Endothelial cell of umbilical vein (primary cell): ENCODE results near the gene FOXP4. TPM values are rescaled to one million over a fixed set of nuclear protein-coding genes. Genes with fewer than 3 reads are reported as not detected.

Experiments used
- Bru-seq: library from RNA; stranded (reverse); fragments of 400-500 nt; gene quantifications from one replicate; lab custom pipeline; 2021; lab: Mats Ljungman, UMichigan
- BruChase-seq, 2 experiments: library from RNA; stranded (reverse); fragments of 400-500 nt; gene quantifications; one replicate each; lab custom pipeline; 2021; lab: Mats Ljungman, UMichigan
- BruUV-seq: library from RNA; stranded (reverse); fragments of 400-500 nt; replicated peaks from 2 replicates; lab custom pipeline; 2021; lab: Mats Ljungman, UMichigan
- CTCF ChIA-PET: fragments of 300-600, 350-600 bp; sonication (Branson Sonifier 250); formaldehyde crosslinking; loops from one replicate; lab custom pipeline; 2021; ENCODE audit warnings: antibody characterized with exemption, inconsistent platforms; lab: Charles Lee
- POLR2A ChIA-PET: fragments of 300-600, 350-600 bp; sonication (Branson Sonifier 250); formaldehyde crosslinking; loops from one replicate; lab custom pipeline; 2021; ENCODE audit warnings: antibody characterized with exemption, inconsistent platforms; lab: Charles Lee
- DNase-seq: peaks from one replicate; pipeline ENCODE4 v3.0.0-alpha.2; 2011; ENCODE audit warnings: low read depth, low spot score
- FAIRE-seq: peaks from 2 replicates; lab custom pipeline; 2011; peaks lifted over from hg19 to GRCh38; lab: Jason Lieb, UNC
- H2AFZ ChIP-seq: 2 replicates; pipeline ENCODE4 v1.6.0; 2012; ENCODE audit warnings: low read depth, low read length, control low read depth, inconsistent platforms
- H3K27ac ChIP-seq: 2 replicates; pipeline ENCODE4 v1.5.1; 2011; ENCODE audit warnings: low read depth, mild to moderate bottlenecking, control low read depth, low read length, moderate library complexity; ENCODE audit not compliant: insufficient read depth
- H3K27me3 ChIP-seq, 2 experiments: 2 replicates each; pipeline versions ENCODE4 v1.6.0 to v1.6.1; 2011; ENCODE audit warnings: low read length in 2 of 2, mixed read lengths in 1 of 2; ENCODE audit not compliant: control insufficient read depth in 2 of 2, insufficient read depth in 2 of 2
- H3K36me3 ChIP-seq, 2 experiments: 2 replicates in 1 of 2; 3 replicates in 1 of 2; pipeline ENCODE4 v1.5.1; 2011; ENCODE audit warnings: low read length in 2 of 2, mild to moderate bottlenecking in 1 of 2, moderate library complexity in 1 of 2; ENCODE audit not compliant: control insufficient read depth in 2 of 2, insufficient read depth in 2 of 2; ENCODE audit errors: extremely low read depth in 1 of 2
- H3K4me1 ChIP-seq: 3 replicates; pipeline ENCODE4 v1.5.1; 2011; ENCODE audit warnings: mild to moderate bottlenecking, low read length; ENCODE audit not compliant: control insufficient read depth, insufficient read depth; ENCODE audit errors: extremely low read depth
- H3K4me2 ChIP-seq: 2 replicates; pipeline ENCODE4 v1.6.1; 2011; ENCODE audit warnings: low read length, control low read depth, mixed read lengths; ENCODE audit not compliant: insufficient read depth
- H3K4me3 ChIP-seq, 3 experiments: fragments of 200-600 bp in 1 of 3; sonication (generic), shearing (Covaris generic) in 1 of 3; replicated peaks in 1 of 3; 2 replicates each; pipeline ENCODE4 v1.5.1; 2011 to 2016; ENCODE audit warnings: control low read depth in 3 of 3, low read length in 3 of 3, mild to moderate bottlenecking in 2 of 3, inconsistent platforms in 1 of 3, low read depth in 1 of 3, moderate library complexity in 1 of 3; ENCODE audit not compliant: insufficient read depth in 1 of 3
- H3K79me2 ChIP-seq: 2 replicates; pipeline ENCODE4 v1.6.0; 2012; ENCODE audit warnings: low read length, inconsistent platforms; ENCODE audit not compliant: control insufficient read depth, insufficient read depth
- H3K9ac ChIP-seq: replicated peaks from 2 replicates; pipeline ENCODE3; 2011; ENCODE audit warnings: low read length, control low read depth; ENCODE audit not compliant: insufficient read depth; ENCODE audit errors: extremely low read depth
- H3K9me1 ChIP-seq: replicated peaks from 3 replicates; pipeline ENCODE4 v1.6.0; 2011; ENCODE audit warnings: mild to moderate bottlenecking, low read length; ENCODE audit not compliant: control insufficient read depth, insufficient read depth; ENCODE audit errors: extremely low read depth
- H3K9me3 ChIP-seq: replicated peaks from 2 replicates; pipeline ENCODE4 v1.5.1; 2012; ENCODE audit warnings: low read length, inconsistent platforms; ENCODE audit not compliant: control insufficient read depth, insufficient read depth
- H4K20me1 ChIP-seq: replicated peaks from 2 replicates; pipeline ENCODE3; 2011; ENCODE audit warnings: mild to moderate bottlenecking, low read length; ENCODE audit not compliant: control insufficient read depth, insufficient read depth; ENCODE audit errors: extremely low read depth
- CTCF ChIP-seq, 2 donors: IDR thresholded peaks; 1 replicate in 1 of 2; 2 replicates in 1 of 2; pipeline ENCODE4 v1.5.1; 2011; ENCODE audit warnings: low read length in 2 of 2, mild to moderate bottlenecking in 2 of 2, moderate library complexity in 2 of 2, control low read depth in 1 of 2, inconsistent platforms in 1 of 2, low read depth in 1 of 2; ENCODE audit not compliant: insufficient read depth in 1 of 2; ENCODE audit errors: extremely low read depth in 1 of 2
- EZH2 ChIP-seq: IDR thresholded peaks from 2 replicates; pipeline ENCODE4 v1.6.1; 2012; ENCODE audit warnings: borderline replicate concordance, low read depth, mild to moderate bottlenecking, moderate library complexity, low read length, inconsistent platforms; ENCODE audit not compliant: severe bottlenecking
- FOS ChIP-seq: IDR thresholded peaks from 2 replicates; pipeline ENCODE4 v1.6.1; 2011; ENCODE audit warnings: mild to moderate bottlenecking, low read length, moderate library complexity, borderline replicate concordance; ENCODE audit not compliant: insufficient read depth
- GATA2 ChIP-seq: IDR thresholded peaks from 2 replicates; pipeline ENCODE4 v1.7.0; 2011; ENCODE audit warnings: low read depth, mild to moderate bottlenecking, moderate library complexity, mixed read lengths, low read length; ENCODE audit not compliant: insufficient read length, insufficient read depth
- JUN ChIP-seq: IDR thresholded peaks from 2 replicates; pipeline ENCODE4 v1.6.1; 2011; ENCODE audit warnings: borderline replicate concordance, low read depth; ENCODE audit not compliant: insufficient read length, insufficient read depth
- MYC ChIP-seq: IDR thresholded peaks from one replicate; pipeline ENCODE4 v1.6.1; 2011; ENCODE audit warnings: mild to moderate bottlenecking, low read depth, low read length
- POLR2A ChIP-seq: IDR thresholded peaks from 2 replicates; pipeline ENCODE4 v1.6.1; 2012; ENCODE audit warnings: low read depth, mild to moderate bottlenecking, control low read depth, low read length
- POLR2AphosphoS5 ChIP-seq: IDR thresholded peaks from 2 replicates; pipeline ENCODE4 v1.6.1; 2012; ENCODE audit warnings: low read depth, mild to moderate bottlenecking, control low read depth, low read length, moderate library complexity; ENCODE audit not compliant: insufficient read depth
- dilution Hi-C: fragments of 300-500 bp; cut with MboI; formaldehyde crosslinking; loops from one replicate; pipeline ENCODE4 v1.15.0; 2019; ENCODE audit warnings: low sequenced_read_pairs; ENCODE audit not compliant: extremely low pct_ligation_motif_present
- intact Hi-C: fragments of 100-400 bp; cut with micrococcal nuclease; formaldehyde crosslinking; loops from one replicate; pipeline ENCODE4 v1.10.0; 2022
- long read RNA-seq: library from polyadenylated mRNA; stranded (forward); transcript quantifications from one replicate; pipeline ENCODE4 v2.0.0, GENCODE V29; 2021
- polyA minus RNA-seq, 3 experiments: library from RNA; depleted of rRNA, polyadenylated mRNA; stranded (reverse); fragments of >200 nt; gene quantifications; 1 replicate in 1 of 3; 2 replicates in 2 of 3; pipeline ENCODE4 v1.2.3, GENCODE V29; 2011
- polyA plus RNA-seq, 4 experiments: library from polyadenylated mRNA; depleted of rRNA in 3 of 4; stranded (reverse) in 3 of 4; unstranded in 1 of 4; fragments of >200 nt; gene quantifications; 2 replicates each; pipeline versions ENCODE4 v1.2.1 to v1.2.3, GENCODE V29; 2011 to 2012; ENCODE audit warnings: missing spikeins in 1 of 4
- total RNA-seq: library from RNA; stranded (reverse); gene quantifications from 2 replicates; pipeline ENCODE4 v1.2.3, GENCODE V29; 2021
- TF ChIP-seq, protein P1 (sequence below): IDR thresholded peaks from 2 replicates; pipeline ENCODE4 v1.6.1; 2011; ENCODE audit not compliant: insufficient read depth, insufficient read length

FOXP4 gene
- total RNA-seq (23.9 and 24.4 TPM in 2 replicates), polyA plus RNA-seq (5.6 and 6.1 TPM in 2 replicates), polyA minus RNA-seq (3.0 and 4.0 TPM in 2 replicates), Bru-seq, nascent RNA (percentile 54 among the genes with signal in this experiment), BruChase-seq, experiment 1, labeled RNA remaining after a 6-hour chase (percentile 63 among the genes with signal in this experiment), BruChase-seq, experiment 2, labeled RNA remaining after a 2-hour chase (percentile 58 among the genes with signal in this experiment)
- polyA plus RNA-seq (2011; cell fraction: cytosol; rRNA removed), result 5.6 and 7.2 TPM in 2 replicates
- polyA plus RNA-seq (2011; cell fraction: nucleus; rRNA removed), result 7.6 and 7.8 TPM in 2 replicates
- 13.1 and 16.9 TPM in 2 replicates for polyA plus RNA-seq (2012)
- polyA minus RNA-seq (2011; cell fraction: cytosol; rRNA and poly(A)+ RNA removed), result 9.3 TPM
- polyA minus RNA-seq (2011; cell fraction: nucleus; rRNA and poly(A)+ RNA removed), result 2.9 and 4.7 TPM in 2 replicates
- long read RNA-seq, full-length matches to known transcripts, result 8 of 18 reads
- long read RNA-seq, partial matches to known transcripts, result 1 of 18 reads
- long read RNA-seq, other reads (novel, unspliced or antisense), result 9 of 18 reads

- intact Hi-C loops, result loop anchor here (1.0 kb wide), 3 partner anchors 35 to 46 kb away; no protein-coding TSS in a partner anchor
- Histone ChIP-seq H3K9me3 (no peaks in the 10 kb centered on the region), H3K27me3 (peaks cover 0 to 3% of the 10 kb centered on the region in 2 experiments), H3K9me1 (no peaks in the 10 kb centered on the region), H3K27ac (peak within 1 kb of the TSS; percentile 22), H3K9ac (peak within 1 kb of the TSS; percentile 49), H3K36me3 (peaks cover 0 to 1% of the 10 kb centered on the region in 2 experiments), H2AFZ (peak within 1 kb of the TSS; percentile 96), H3K79me2 (no peaks in the 10 kb centered on the region), H3K4me1 (peaks cover 14% of the 10 kb centered on the region), H3K4me3 (peak within 1 kb of the TSS; percentile 68 to 94 (median 80)), H3K4me2 (peak within 1 kb of the TSS; percentile 85), H4K20me1 (no peaks in the 10 kb centered on the region)
- POLR2A ChIA-PET, result no interaction called here
- dilution Hi-C loops, result no loop called here
- CTCF ChIA-PET, result interaction anchor here (1.7 kb wide), 1 partner anchor 57 kb away, joined by 7 read pairs; no protein-coding TSS in a partner anchor
- DNase-seq, result peak; percentile 89
- no TSS peak for BruUV-seq
- peak; percentile 93 for FAIRE-seq
- TF ChIP-seq GATA2, result no peak
- TF ChIP-seq, protein P1, sequence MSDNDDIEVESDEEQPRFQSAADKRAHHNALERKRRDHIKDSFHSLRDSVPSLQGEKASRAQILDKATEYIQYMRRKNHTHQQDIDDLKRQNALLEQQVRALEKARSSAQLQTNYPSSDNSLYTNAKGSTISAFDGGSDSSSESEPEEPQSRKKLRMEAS, result peak; percentile 92
These were observed at the start of gene FOXP4 for GRCh38 chr6:41545703-41546474. FOXP4 (plus strand) TSS chr6:41546381; CDS start chr6:41565761, 19,380 bp downstream.

- no TSS peak for BruUV-seq
- Histone ChIP-seq H3K36me3 (no peaks in the 10 kb centered on the region), H3K9ac (no peak overlapping the region), H3K9me1 (no peaks in the 10 kb centered on the region), H3K79me2 (no peaks in the 10 kb centered on the region), H3K4me2 (no peak overlapping the region), H3K27me3 (peaks cover 19 to 26% of the 10 kb centered on the region in 2 experiments), H3K4me3 (no peak overlapping the region), H3K9me3 (no peaks in the 10 kb centered on the region), H3K27ac (no peak overlapping the region), H4K20me1 (no peaks in the 10 kb centered on the region), H2AFZ (no peak overlapping the region), H3K4me1 (no peaks in the 10 kb centered on the region)
- TF ChIP-seq, protein P1, result no peak
- TF ChIP-seq CTCF (IDR thresholded peaks at IDR 0.05; ENCODE audit: extremely low read depth in 1 of 2, insufficient read depth in 1 of 2, low read depth in 1 of 2, low read length in 2 of 2) (no peak), GATA2 (no peak), POLR2A (no peak), MYC (no peak), POLR2AphosphoS5 (no peak), EZH2 (no peak), JUN (no peak), FOS (no peak)
- CTCF ChIA-PET, result interaction anchor here (1.3 to 2.2 kb wide), 3 partner anchors 11 to 23 kb away, joined by 3 to 8 read pairs (median 3); no protein-coding TSS in a partner anchor
- DNase-seq, result no peak
- POLR2A ChIA-PET, result no interaction called here
- no peak for FAIRE-seq
- intact Hi-C loops, result no loop called here
- dilution Hi-C loops, result no loop called here
These were observed 48.6 kb upstream of the FOXP4 start for GRCh38 chr6:41497573-41497972.
